HG03066 (cell line): ENCODE results near the gene ADRA2A.

Experiments
- ATAC-seq: cut with Tn5 transposase; IDR thresholded peaks from one replicate; pipeline ENCODE4 v1.9.1; 2021; ENCODE audit warnings: low read depth; ENCODE audit not compliant: unreplicated experiment

Gene ADRA2A

DNA sequence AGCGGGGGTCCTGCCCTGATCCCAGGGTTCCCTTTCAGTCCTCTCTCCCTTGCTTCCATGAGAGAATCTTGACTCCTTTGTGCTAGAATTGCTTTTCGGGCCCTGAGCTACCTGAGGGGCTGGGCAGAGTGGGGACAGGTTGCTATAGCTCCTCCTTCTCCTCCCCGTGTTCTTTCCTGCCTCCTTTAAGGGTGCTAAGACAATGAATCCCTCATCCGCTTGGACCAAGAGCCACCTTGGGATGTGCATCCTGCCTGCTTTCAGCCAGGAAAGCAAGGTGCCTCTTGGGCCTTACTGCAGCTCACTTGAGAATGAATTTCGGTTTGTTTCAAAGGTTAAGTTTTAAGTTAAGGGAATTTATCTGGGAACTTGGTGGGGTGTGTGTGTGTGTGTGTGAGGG lies 53.6 kb downstream of the ADRA2A start:
- ATAC-seq: no peak
